ENCODE results near the gene SESN3. TPM values are rescaled to one million over a fixed set of nuclear protein-coding genes. Genes with fewer than 3 reads are reported as not detected.
A peak's percentile ranks its signal among the peaks of the same experiment; 100 is the strongest.

Gene SESN3
- total and polyA plus RNA-seq, 11 donors = 1.0 to 26.5 (median 5.6) TPM

GRCh38 chr11:95165638-95166037 is 65.4 kb downstream of the SESN3 start:
- ATAC-seq (no peak), DNase-seq (no peak)
- H3K4me1 ChIP-seq = no peaks in the 10 kb centered on the region
- no peak overlapping the region for H3K4me3 ChIP-seq
- TF ChIP-seq CTCF (IDR thresholded peaks at IDR 0.05) (no peak), POLR2A (IDR thresholded peaks at IDR 0.05) (no peak)
- H3K27ac ChIP-seq = no peak overlapping the region
- H3K9me3 ChIP-seq = no peaks in the 10 kb centered on the region
- intact Hi-C loops (cut with DNase I) = loop anchor here in 2 of 10 donors (10.0 kb wide), 2 partner anchors 49 to 199 kb away; no protein-coding TSS in a partner anchor
- no peaks in the 10 kb centered on the region for H3K27me3 ChIP-seq
- peaks cover 0 to 26% (median 0%) of the 10 kb centered on the region in 9 donors for H3K36me3 ChIP-seq

GRCh38 chr11:95163106-95163505 is 67.9 kb downstream of the SESN3 start:
- peaks cover 0 to under 1% (median 0%) of the 10 kb centered on the region in 12 donors for H3K4me1 ChIP-seq
- no peak overlapping the region for H3K4me3 ChIP-seq
- H3K36me3 ChIP-seq = peaks cover 0 to 16% (median 0%) of the 10 kb centered on the region in 9 donors
- H3K27ac ChIP-seq = no peak overlapping the region
- H3K27me3 ChIP-seq = no peaks in the 10 kb centered on the region
- 57 to 71% (median 63%) methylated on average over 4 of the region's 4 CpGs for WGBS, 4 donors
- TF ChIP-seq CTCF (IDR thresholded peaks at IDR 0.05) = no peak
- no peak for TF ChIP-seq POLR2A (IDR thresholded peaks at IDR 0.05)
- H3K9me3 ChIP-seq = no peaks in the 10 kb centered on the region
- ATAC-seq (no peak), DNase-seq (no peak)
- intact Hi-C loops (cut with DNase I) = loop anchor here in 2 of 10 donors (10.0 kb wide), 2 partner anchors 52 to 202 kb away; no protein-coding TSS in a partner anchor

GRCh38 chr11:95161248-95161647 is 69.8 kb downstream of the SESN3 start:
- H3K27ac ChIP-seq = no peak overlapping the region
- 88 to 98% (median 93%) methylated on average over 1 of the region's 1 CpG for WGBS, 4 donors
- intact Hi-C loops (cut with DNase I) = loop anchor here in 2 of 10 donors (10.0 kb wide), 2 partner anchors 54 to 204 kb away; no protein-coding TSS in a partner anchor
- H3K4me1 ChIP-seq = peaks cover 0 to 18% (median 10%) of the 10 kb centered on the region in 12 donors
- H3K27me3 ChIP-seq = no peaks in the 10 kb centered on the region
- ATAC-seq (no peak), DNase-seq (no peak)
- H3K4me3 ChIP-seq = no peak overlapping the region
- no peaks in the 10 kb centered on the region for H3K9me3 ChIP-seq
- H3K36me3 ChIP-seq = peaks cover 0 to 8% (median 0%) of the 10 kb centered on the region in 9 donors
- TF ChIP-seq CTCF (IDR thresholded peaks at IDR 0.05) (no peak), POLR2A (IDR thresholded peaks at IDR 0.05) (no peak)

- no peak for TF ChIP-seq CTCF (IDR thresholded peaks at IDR 0.05)
- no peak for TF ChIP-seq POLR2A (IDR thresholded peaks at IDR 0.05)
- Histone ChIP-seq H3K4me3 (no peak overlapping the region), H3K27me3 (no peaks in the 10 kb centered on the region), H3K36me3 (no peaks in the 10 kb centered on the region), H3K9me3 (no peaks in the 10 kb centered on the region), H3K4me1 (peaks cover 0 to 30% (median 10%) of the 10 kb centered on the region in 12 donors), H3K27ac (peak overlapping the region in 4 of 12 donors; percentile 23 to 69 (median 34))
- DNase-seq (no peak), ATAC-seq (no peak)
- intact Hi-C loops (cut with DNase I) = loop anchor here in 3 of 10 donors (2.0 to 10.0 kb wide), 5 partner anchors 177 to 1267 kb away; partner anchors contain the start of genes CWC15 (in 1 of the 3) and KDM4D (in 1 of the 3)
- WGBS, 4 donors = 92 to 100% (median 96%) methylated on average over 1 of the region's 1 CpG
Measured at GRCh38 chr11:95157824-95158223, 73.2 kb downstream of the SESN3 start.
